Ishikawa (cell line): ENCODE results near the gene RASL11B.

Experiments used
- CEBPB ChIP-seq: IDR thresholded peaks from 2 replicates; pipeline ENCODE4 v1.6.1; 2012
- CREB1 ChIP-seq: IDR thresholded peaks from 2 replicates; pipeline ENCODE4 v1.6.1; 2012; ENCODE audit warnings: low read depth
- EGR1 ChIP-seq: IDR thresholded peaks from 2 replicates; pipeline ENCODE4 v1.6.1; 2012
- EP300 ChIP-seq: IDR thresholded peaks from 2 replicates; pipeline ENCODE4 v1.6.1; 2012; ENCODE audit warnings: borderline replicate concordance
- FOXM1 ChIP-seq: IDR thresholded peaks from 2 replicates; pipeline ENCODE4 v1.6.1; 2012; ENCODE audit warnings: low read depth, borderline replicate concordance
- RAD21 ChIP-seq: IDR thresholded peaks from 2 replicates; pipeline ENCODE4 v1.6.1; 2012; ENCODE audit warnings: low read depth
- REST ChIP-seq: IDR thresholded peaks from 2 replicates; pipeline ENCODE4 v1.6.1; 2012; ENCODE audit warnings: low read depth, mild to moderate bottlenecking
- TAF1 ChIP-seq: IDR thresholded peaks from 2 replicates; pipeline ENCODE4 v1.6.1; 2012; ENCODE audit warnings: low read depth, mild to moderate bottlenecking
- TCF12 ChIP-seq: IDR thresholded peaks from 2 replicates; pipeline ENCODE4 v1.6.1; 2012; ENCODE audit warnings: low read depth

DNA sequence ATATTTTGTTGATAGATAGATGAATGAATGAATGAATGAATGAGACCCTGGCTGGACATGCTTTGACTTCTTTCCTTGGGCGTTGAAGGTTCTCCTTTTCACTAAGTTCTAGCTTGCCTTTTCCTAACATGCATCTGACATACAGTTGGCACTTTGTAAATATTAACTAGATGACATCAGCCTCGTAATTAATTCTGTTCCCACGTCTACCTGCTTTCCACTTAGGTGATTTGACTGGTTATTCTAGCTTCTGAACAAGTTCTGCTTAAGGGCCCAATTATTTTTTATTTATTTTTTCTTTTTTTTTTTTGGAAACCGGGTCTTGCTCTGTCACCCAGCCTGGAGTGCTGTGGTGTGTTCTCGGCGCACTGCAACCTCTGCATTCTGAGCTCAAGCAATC is 13.9 kb upstream of the RASL11B start:
- TF ChIP-seq EP300: no peak
- no peak for TF ChIP-seq CEBPB
- no peak for TF ChIP-seq FOXM1
- no peak for TF ChIP-seq TAF1
- no peak for TF ChIP-seq REST
- no peak for TF ChIP-seq RAD21
- no peak for TF ChIP-seq EGR1
- TF ChIP-seq TCF12: no peak
- no peak for TF ChIP-seq CREB1
